Dermis microvascular lymphatic vessel endothelial cell (primary cell): ENCODE data around the gene XPR1. TPM values are rescaled to one million over a fixed set of nuclear protein-coding genes. Genes with fewer than 3 reads are reported as not detected.

Source experiments
- DNase-seq, 2 donors: peaks; one replicate each; pipeline versions ENCODE4 v3.0.0 to v3.0.0-alpha.2; 2010; ENCODE audit warnings: low read depth in 2 of 2
- total RNA-seq: library from RNA; depleted of rRNA; stranded (reverse); fragments of >200 nt; gene quantifications from 2 replicates; pipeline ENCODE4 v1.2.1, GENCODE V29; 2014

XPR1 gene
- total RNA-seq, 1 donor from 2014 or later = 29.3 TPM

DNA sequence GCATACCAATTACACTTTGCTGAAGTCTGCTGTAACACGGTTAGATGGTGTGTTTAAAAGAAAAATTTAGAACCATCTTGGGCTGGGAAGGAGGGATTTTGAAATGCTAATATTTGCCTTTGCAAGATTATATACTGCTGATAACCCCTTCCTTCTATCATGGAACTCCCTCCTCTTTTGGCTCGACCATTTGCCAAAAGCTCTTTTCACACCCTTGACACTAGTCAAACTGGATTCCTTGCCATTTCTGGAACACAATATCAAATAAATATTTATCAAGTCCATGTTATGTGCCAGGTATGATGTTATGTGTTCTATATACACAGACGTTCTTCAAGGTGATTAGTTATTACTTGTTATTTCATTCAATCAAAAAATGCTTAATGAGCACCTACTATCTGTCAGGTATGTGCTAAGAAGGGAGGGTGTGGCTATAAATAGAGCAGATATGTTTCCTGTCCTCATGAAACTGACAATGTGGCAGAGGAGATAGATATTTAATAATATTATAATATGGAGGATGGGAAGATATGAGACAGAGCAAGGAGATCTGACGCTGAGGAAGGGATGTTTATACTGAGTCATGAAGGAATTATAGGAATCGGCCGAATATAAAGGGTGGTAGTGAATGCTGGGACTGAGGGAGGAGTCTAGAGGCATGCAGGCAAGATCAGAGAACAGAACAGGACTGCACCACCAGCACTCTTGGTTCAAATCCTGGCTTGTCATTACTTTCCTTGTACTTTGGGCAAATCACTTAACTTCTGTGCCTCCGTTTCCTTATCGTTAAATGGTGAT is 16.1 kb upstream of the XPR1 start:
- DNase-seq = no peak

DNA sequence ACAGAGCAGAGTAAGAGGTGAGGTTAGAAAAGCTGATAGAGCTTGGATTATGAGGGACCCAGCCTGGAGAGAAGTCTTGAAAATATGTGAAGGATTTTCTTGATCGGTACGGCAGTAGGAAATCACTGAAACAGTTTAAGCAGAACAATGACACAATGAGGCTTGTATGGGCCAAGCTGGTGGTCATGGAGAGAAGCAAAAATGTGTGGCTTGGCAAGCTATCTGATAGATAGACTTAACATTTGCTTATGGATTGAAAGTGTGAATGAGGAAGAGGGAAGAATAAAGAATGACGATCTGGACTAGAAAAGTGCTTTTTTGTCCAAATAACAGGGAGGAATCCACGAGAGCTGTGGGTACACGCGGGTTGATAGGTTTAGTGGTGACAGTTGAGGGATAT is 15.4 kb upstream of the XPR1 start:
- no peak for DNase-seq

DNA sequence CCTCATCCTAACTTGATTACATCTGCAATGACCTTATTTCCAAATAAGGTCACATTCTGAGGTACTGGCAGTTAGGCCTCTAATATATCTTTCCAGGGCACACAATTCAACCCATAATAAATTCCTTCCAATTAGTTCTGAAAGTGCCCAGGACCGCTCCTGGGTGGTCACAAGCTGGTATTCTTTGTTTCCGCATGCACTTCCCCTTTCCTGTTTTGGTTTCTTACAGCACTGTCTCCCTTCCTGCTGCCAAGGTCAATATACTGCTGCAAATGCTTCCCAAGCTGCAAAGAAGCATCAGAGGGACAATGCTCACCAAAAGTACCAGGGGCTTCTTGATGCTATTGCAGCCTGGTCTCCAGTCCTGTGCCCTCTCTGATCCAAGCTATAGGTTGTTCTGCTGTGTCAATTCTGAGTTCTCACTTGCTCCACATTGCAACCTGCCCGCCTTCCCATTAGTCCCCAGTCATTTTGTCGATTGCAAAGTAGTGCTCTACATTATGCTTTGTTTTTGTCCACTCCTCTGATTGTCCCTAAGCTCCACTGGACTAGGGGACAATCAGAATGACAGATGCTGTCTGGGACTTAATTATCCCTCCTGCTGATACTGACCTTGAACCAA is 13.9 kb upstream of the XPR1 start:
- peak in 1 of 2 donors; percentile 14 for DNase-seq

DNA sequence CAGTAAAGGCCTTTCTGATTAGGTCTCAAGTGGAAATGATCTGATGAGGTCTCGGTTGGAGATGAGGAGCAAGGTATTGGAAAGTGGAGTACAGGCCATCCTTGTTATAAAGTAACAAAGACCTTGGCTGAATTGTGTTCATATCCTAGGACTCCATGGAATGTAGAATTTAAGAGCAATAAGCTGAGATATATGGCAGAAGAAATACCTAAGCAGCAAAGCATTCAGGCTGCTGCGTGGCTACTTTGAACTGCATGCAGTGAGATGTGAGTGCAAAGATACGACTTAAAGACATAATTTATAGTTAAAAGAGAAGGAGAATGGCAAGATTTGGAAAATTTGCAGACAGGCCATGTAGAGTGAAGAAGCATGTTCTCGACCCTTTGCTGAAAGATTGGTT is 11.2 kb upstream of the XPR1 start:
- no peak for DNase-seq

DNA sequence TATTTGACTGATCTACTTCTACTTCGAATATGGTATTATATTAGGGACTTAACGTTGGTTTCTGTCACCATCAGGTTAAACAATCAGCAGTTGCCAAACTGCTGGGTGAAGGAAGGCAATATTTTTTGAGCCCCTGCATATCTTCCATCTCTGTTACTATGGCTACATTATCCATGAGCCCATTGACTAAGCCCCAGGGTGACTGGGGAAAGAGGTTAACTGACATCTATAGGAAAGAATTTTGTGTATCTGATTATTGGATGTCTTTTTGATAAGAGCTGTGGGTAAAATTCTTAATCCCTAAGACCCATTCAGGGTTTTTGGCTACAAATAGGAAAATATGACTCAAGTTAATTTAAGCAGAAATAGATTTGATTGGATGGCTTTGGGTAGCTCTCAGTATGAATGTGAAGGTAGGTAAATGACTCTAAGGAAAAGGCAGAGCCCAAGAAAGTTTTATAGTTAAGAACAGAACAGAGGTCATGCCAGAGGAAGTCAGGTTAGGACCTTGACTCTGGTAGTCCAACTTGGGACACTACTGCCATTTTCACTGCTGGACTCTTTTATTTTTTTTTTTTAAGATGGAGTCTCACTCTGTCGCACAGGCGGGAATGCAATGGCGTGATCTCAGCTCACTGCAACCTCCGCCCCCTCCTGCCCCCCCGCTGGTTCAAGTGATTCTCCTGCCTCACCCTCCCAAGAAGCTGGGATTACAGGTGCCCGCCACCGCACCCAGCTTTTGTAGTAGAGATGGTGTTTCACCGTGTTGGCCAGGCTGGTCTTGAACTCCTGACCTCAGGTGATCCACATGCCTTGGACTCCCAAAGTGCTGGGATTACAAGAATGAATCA is 8.9 kb upstream of the XPR1 start:
- DNase-seq = no peak

DNA sequence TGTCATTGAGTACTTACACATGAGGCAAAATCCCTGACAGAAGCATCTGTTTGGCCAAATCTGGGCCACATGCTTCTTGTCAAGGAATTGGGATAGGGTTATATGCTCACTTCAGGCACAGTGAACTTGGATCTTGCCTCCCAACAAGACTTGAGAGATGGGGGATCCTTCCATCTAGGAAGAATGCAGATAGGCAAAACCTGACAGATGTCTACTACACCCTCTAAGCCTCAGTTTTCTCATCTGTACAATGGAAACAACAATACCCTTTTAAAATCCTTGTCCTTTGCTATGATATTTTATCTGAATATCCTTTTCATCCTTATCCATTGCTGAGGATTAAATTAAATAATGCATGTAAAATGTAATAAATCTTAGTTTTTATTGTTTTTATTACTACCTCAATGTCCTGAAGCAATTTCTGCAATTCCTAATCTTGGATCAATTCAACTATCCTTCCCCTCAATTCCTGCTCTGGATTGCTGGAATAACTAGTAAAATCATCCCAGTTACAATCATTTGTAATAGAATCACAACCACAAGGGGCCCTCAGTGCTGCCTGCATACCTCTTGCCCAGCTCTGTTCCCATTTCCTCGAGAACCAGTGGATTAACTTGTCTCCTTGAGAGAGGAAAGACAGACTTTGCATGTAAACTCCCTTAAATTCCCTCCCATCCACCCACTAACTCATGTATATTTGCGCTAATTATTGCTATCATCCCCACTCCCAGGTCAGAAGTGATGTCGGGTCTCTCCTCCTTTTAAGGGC is 8.1 kb upstream of the XPR1 start:
- DNase-seq = peak in 1 of 2 donors; percentile 39

DNA sequence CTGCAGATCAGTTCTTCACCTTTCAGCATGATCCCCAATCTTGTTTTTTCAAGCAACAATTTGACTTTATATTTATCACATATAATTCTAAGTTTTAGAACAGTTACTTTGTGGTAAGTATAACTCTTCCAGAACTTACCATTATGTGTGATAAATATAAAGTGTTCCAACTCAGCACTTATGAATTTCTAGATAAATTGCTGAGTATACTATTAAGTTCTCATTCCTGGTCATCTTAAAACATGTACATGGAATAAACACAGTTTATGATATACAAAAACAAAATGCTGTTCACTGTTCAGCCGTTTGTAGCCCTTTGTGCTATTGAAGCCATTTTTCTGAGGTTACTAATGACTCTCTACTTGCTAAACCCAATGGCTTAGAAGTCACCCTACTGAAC is 5.1 kb upstream of the XPR1 start:
- no peak for DNase-seq

DNA sequence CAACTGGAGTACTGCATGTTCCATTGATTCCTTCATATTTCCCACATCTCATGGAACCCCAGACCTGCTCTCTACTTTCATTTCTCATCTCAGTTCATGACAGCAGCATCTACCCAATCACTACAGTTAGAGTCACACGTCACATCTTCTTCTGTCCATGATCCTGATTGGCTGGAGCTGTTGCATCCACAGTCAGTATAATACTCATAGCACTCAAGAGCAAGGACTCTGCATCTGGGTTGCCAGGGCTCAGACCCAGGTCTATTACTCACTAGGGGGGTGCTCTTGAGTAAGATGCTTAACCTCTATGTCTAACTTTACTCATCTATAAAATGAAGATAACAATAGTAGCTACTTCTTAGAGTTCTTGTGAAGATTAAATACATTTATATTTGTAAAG is 4.4 kb upstream of the XPR1 start:
- DNase-seq = no peak

DNA sequence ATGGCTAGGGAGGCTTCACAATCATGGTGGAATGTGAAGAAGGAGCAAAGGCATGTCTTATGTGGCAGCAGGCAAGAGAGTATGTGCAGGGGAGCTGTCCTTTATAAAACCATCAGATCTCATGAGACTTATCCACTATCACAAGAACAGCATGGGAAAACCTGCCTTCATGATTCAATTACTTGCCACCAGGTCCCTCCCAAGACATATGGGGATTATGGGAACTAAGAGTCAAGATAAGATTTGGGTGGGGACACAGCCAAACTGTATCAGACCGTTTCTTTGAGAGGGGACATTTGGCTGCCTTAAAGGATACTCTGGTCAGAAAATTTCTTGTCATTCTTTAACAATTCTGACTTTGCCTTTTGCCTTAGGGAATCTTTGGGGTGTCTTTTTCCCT is 3.2 kb upstream of the XPR1 start:
- no peak for DNase-seq

DNA sequence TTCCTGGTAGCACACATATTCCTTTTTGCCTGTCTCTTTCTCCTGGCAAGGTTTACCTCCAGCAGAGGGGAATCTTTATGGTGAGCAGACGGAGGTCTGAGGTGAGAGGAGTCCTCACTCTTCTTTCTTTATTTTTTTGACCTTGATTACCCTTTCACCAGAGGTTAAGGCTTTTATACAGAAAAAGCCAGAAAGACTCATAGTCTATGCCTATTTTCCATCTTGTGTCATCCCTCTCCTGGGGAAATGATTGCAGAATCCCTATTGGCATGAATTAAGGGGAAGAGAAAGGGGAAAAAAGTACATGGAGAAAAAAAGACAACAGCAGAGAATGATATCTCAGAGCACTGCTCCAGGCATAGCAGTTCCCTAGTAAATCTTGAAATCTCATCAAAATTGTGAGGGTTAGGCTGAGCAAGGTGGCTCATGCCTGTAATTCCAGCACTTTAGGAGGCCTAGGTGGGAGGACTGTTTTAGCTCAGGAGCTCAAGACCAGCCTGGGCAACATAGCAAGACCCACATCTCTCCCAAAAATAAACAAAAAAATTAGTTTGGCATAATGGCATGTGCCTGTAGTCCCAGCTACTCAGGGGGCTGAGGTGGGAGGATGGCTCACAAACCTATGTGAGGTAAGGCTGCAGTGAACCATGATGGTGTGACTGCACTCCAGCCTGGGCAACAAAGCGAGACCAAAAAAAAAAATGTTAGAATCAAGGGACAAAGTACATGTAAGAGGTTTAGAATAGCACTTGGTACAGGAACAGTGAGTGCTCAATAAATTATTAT is 1.2 kb upstream of the XPR1 start:
- no peak for DNase-seq

DNA sequence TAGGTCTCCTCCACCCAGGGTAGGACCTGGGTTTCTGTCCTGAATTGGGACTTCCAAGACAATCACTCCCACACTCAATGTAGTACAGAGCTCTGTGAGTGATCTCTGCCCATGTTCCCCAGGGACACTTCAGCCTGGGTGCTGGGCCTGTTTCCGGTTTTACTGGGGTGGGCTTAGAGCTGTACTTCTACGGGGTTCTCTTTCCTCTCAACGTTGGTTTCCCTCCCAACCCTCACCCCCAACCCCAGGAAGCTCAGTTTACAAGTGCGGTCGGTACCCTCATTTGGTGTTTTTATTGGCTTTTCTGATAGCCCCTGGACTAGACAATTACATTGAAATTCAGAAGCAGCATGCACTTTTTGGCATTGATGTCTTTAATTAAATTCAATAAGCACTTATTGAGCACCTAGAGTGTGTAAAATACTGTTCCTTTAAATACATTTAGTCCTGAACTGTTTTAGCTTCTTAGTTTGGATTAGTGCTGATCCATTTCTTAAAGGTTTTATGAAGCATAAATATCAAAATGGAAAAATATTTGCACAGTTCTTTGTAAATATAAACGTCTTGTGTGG is 542 bp upstream of the XPR1 start:
- DNase-seq = no peak

DNA sequence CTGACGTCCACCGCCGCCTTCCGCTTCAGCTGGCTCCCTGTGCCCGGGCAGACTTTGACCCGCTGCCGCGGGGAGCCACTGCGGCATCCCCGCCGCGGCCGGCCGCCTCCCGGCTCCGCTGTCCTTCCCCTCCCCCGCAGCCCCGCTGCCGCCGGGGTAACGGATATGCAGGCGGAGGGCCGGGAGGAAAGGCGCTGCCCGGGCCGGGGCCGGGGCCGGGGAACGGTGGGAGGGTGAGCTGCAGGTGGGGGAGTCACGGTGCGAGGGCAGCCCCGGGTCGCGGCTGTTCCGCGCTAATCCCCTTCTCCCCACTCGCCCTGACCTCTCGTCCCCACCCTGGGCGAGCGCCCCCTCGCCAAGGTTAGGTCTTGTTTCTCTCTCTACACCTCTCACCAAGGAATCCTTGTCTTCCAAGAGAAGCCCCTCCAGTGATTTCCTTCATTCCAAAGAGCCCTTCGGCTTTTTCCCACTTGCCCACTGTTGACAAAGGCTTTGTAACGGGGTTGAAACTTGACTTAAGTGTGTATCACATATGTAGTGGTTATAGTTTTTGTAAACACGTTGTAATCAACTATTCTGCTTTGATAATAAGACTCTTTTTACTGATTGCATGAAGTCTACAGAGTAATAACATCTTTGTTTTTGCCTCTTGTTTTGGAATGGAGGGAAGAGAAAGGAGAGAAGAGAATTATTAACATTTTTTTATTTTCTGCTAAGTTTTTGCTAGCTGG is 669 bp downstream of the XPR1 start:
- no peak for DNase-seq

DNA sequence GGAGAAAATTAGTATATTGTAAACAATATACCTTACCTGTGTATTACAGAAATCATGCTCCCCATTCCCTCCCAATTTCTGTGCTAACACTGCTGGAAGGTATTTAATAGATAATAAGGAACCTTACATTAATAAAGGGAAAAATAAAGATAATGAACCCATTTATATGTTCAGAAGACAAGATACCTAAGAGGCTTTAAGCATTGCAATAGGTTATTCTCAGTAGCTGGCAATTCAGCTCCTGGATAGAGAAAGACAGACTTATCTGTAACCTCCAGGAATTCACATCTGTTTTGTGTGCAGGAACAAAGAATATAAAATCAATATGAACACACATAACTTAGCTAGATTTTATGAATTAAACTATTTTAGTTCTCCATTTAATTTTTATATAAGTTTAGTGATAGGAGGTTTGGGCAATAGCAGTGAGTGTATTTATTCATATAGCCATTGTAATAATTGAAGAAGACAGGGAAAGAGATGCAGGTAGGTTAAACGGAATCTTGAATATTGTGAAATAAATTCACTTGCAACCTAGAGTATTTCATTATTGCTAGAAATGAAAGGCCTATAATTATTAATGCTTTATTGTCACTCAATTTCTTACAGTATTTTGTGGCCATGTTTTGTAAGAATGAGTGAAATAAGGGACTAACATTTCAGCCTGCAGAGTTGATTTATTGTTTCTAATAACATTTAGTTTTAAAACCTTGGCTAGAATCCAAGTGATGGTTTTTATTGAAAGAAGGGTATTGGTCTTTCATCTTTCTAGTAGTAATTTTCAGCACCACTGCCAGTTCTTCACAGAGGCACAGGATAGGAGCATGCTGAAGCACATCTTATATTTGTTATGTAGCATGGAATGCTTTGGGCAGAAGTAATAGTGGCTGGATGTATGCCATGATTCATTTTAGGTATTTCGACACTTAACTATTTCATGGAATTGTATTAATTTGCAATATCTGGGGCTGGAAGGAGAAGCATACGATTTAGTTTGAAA is 1.5 kb downstream of the XPR1 start:
- peak in 1 of 2 donors; percentile 7 for DNase-seq

DNA sequence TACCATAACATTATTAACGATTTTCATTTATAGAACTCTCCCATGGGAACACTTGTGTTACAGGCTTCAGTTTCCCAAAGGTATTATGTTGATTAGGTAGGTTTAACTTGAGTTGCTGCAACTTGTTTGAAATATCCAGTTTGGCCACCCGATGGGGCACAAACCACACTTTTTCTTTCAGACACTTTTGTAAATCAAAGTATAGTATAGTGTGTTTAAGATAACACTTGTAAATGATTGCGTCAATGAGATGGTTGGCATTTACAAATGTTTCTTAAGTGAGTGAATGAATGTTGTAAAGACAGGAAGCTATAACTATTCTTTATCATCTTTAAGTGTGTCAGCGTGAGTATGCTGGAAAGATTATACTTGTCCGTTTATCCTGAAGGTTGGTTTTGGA is 4.3 kb downstream of the XPR1 start:
- DNase-seq = peak in 1 of 2 donors; percentile 14

DNA sequence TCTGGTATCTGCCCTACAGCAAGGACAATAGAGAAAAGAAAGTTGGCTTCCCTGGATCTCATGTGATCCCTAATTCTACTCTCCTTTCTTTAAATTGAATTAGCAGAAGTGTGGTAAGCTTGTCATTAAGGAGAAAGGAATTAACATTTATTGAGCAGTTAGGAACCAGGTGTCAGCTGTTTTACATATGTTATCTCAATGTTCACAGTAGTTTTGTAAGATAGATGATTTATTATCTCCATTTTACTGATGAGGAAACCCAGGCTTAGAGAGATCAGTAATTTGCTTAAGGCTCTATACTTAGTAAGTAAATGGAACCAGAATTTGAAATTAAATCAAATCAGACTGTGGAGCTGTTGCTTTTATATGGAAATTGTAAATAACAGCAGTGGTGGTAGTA is 8.0 kb downstream of the XPR1 start:
- no peak for DNase-seq

DNA sequence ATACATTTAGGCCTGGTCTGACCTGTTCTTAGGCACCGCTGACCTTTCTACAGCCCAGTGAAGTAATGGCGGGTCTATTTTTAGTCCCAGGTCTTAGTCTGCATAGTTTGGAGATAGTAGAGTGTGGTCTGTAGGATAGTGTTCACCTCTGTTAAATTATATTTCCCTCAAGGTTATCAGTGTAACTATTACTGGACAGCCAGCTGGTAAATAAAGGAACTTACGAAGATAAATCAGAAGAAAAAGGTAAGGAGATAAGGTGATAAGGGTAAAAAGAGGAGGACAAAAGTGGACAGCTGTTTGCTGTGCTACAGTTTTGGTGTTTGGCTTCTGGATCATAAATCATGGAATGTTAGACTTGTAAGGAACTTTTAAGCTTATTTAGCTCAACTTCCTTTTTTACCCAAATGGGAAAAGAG is 8.7 kb downstream of the XPR1 start:
- DNase-seq = no peak

DNA sequence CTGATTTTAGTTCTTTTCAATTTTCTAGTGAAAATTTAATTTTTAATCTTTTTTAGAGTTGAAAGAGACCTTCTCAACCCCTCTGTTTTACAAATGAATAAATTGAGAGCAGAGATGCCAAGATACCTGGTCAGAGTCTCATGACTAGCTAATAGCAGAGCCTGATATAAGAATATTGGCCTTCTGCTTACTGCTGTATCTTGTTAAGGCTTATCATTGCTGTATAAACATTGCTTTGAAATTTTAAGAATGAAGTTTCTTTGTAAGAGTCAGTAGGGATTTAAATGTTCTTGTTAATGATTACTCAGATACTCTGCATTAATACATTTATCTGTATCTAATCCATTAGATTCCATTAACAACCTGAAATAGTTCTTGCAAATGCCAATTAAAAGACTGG is 9.8 kb downstream of the XPR1 start:
- no peak for DNase-seq

DNA sequence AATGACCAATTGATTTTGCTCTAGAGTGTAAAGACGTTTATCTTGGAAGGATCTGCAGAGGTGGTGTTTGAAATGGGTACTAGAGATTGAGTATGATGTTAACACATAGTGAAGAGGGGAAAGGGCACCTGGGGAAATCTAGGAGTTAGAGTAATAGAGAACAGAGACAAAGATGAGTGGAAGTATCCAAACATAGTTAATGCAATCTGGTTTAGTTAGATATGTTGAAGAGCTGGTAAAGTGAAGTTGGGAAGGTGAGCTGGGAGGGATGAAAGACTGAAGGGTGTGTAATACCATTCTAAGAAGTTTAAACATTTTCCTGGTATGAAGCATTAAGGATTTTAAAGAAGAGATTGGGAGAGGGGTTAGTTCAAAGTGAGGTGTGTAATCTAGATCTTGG is 11.0 kb downstream of the XPR1 start:
- no peak for DNase-seq

DNA sequence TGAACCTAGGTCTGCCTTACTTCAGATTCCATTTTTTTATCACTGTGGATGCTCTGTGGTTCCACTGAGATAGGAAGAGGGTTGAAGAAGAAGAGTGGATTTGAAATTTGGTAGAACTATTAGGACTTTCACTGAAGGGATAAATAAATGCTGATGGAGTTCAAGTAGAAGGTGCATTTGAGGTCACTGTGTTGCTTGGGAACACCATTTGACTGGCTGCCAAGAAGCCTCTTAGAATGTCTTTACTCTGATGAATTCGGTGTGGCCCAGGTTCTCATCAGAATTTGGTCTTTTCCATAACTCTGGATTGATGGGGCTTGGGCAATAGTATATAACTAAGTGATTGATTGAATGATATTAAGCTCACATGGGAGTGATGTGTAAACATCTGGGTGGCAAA is 11.9 kb downstream of the XPR1 start:
- DNase-seq = no peak
